HEK293T (cell line): ENCODE data around the gene USP50.

Experiments
- CTCF ChIA-PET: fragments of 350-600 bp; formaldehyde crosslinking; extraction: SDS; loops from one replicate; lab custom pipeline; 2021; ENCODE audit warnings: antibody characterized with exemption, inconsistent platforms; lab: Yijun Ruan, JAX
- POLR2A ChIA-PET: fragments of 350-600 bp; formaldehyde crosslinking; extraction: SDS; loops from one replicate; lab custom pipeline; 2020; ENCODE audit warnings: antibody characterized with exemption, inconsistent platforms; lab: Yijun Ruan, JAX
- DNase-seq: peaks from one replicate; pipeline ENCODE4 v3.0.0; 2012; ENCODE audit warnings: mixed read lengths; ENCODE audit errors: extremely low spot score
- ARNT ChIP-seq: fragments of 450-650 bp; IDR thresholded peaks from 2 replicates; pipeline ENCODE4 v1.6.1; 2017; ENCODE audit warnings: mild to moderate bottlenecking
- BHLHE40 ChIP-seq: fragments of 450-650 bp; IDR thresholded peaks from 2 replicates; pipeline ENCODE4 v1.6.1; 2016; ENCODE audit warnings: mild to moderate bottlenecking, moderate library complexity, borderline replicate concordance
- CTBP1 ChIP-seq: fragments of 450-650 bp; IDR thresholded peaks from 2 replicates; pipeline ENCODE4 v1.6.1; 2016; ENCODE audit warnings: borderline replicate concordance
- ELF4 ChIP-seq: fragments of 450-650 bp; IDR thresholded peaks from 2 replicates; pipeline ENCODE4 v1.6.1; 2017; ENCODE audit warnings: antibody characterized with exemption
- FOXA1 ChIP-seq: fragments of 450-650 bp; IDR thresholded peaks from 2 replicates; pipeline ENCODE4 v1.6.1; 2016; ENCODE audit warnings: mild to moderate bottlenecking
- FOXK2 ChIP-seq: fragments of 450-650 bp; IDR thresholded peaks from 2 replicates; pipeline ENCODE4 v1.6.1; 2016; ENCODE audit warnings: mild to moderate bottlenecking
- FOXM1 ChIP-seq: fragments of 450-650 bp; IDR thresholded peaks from 2 replicates; pipeline ENCODE4 v1.6.1; 2017; ENCODE audit warnings: mild to moderate bottlenecking, borderline replicate concordance
- HDGF ChIP-seq: fragments of 450-650 bp; IDR thresholded peaks from 2 replicates; pipeline ENCODE4 v1.6.1; 2017; ENCODE audit warnings: antibody characterized with exemption, borderline replicate concordance
- L3MBTL2 ChIP-seq: fragments of 450-650 bp; conservative IDR thresholded peaks from 2 replicates; pipeline ENCODE4 v1.6.1; 2016; ENCODE audit warnings: mild to moderate bottlenecking
- LEF1 ChIP-seq: fragments of 450-650 bp; IDR thresholded peaks from 2 replicates; pipeline ENCODE4 v1.6.1; 2017; ENCODE audit warnings: mild to moderate bottlenecking, borderline replicate concordance
- NFRKB ChIP-seq: fragments of 450-650 bp; IDR thresholded peaks from 2 replicates; pipeline ENCODE4 v1.6.1; 2016; ENCODE audit warnings: mild to moderate bottlenecking, moderate library complexity
- SP1 ChIP-seq: fragments of 450-650 bp; IDR thresholded peaks from 2 replicates; pipeline ENCODE4 v1.6.1; 2017
- SUZ12 ChIP-seq: fragments of 450-650 bp; IDR thresholded peaks from 2 replicates; pipeline ENCODE4 v1.6.1; 2016; ENCODE audit warnings: mild to moderate bottlenecking
- TARDBP ChIP-seq: fragments of 450-650 bp; IDR thresholded peaks from 2 replicates; pipeline ENCODE4 v1.6.1; 2016
- ZNF384 ChIP-seq: fragments of 450-650 bp; IDR thresholded peaks from 2 replicates; pipeline ENCODE4 v1.6.1; 2016
- TF ChIP-seq, protein P1 (sequence below): fragments of 450-650 bp; IDR thresholded peaks from 2 replicates; pipeline ENCODE4 v1.6.1; 2016

The USP50 gene

DNA sequence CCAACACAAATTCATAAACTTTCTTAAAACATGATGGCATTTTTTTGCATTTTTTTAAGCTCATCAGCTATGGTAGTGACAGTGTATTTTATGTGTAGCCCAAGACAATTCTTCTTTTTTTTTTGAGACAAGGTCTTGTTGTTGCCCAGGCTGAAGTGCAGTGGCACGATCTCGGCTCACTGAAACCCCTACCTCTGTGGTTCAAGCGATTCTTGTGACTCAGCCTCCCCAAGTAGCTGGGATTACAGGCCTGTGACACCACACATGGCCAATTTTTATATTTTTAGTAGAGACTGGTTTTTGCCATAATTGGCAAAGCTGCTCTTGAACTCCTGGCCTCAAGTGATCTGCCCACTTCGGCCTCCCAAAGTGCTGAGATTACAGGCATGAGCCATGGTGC lies 17.3 kb upstream of the USP50 start:
- ChIA-PET CTCF (interaction anchor here (0.6 kb wide), 1 partner anchor 371 kb away, joined by 3 read pairs; no protein-coding TSS in a partner anchor), POLR2A (no interaction called here)
- DNase-seq: no peak
- TF ChIP-seq NFRKB (no peak), ELF4 (no peak), L3MBTL2 (no peak), FOXM1 (no peak), TARDBP (no peak), FOXA1 (no peak), LEF1 (no peak), ZNF384 (no peak)

DNA sequence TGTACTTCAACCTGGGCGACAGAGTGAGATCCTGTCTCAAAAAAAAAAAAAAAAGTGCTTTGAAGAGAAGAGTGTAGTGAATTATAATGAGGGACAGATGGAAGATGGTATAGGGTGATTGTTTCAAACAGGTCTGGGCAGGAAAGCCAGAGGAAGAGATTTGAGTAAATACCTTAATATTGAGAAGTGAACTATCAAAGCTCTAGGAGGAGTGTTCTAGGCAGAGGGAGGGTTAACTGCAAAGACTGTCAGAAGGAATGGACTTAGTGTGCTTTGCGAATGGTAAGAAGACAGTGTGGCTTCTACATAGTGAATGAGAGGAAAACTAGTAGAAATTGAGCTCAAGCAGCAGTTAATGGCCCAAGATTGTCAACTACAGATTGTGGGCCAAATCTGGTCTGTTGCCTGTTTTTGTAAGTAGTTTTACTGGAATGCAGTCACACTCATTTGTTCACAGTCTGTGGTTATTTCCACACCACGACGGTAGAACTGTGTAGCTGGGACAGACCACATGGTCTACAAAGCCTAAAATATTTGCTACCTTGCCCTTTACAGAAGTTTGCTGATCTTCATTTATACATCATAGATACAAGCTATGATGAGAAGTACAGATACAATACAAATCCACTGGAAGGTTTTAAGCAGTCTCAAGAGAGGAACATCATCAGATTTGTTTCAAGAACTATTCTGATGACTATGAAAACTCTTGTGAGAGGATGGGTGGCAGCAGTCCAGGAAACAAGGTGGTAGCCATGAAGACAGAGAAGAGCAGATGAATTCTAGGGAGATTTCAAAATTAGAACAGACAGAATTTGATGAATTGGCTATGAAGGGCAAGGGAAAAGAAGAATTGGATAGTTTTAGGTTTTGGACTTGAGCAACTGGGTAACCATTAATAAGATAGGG lies 16.5 kb upstream of the USP50 start:
- TF ChIP-seq SP1 (no peak), HDGF (no peak), FOXA1 (no peak), LEF1 (no peak), ELF4 (no peak), SUZ12 (no peak), FOXM1 (no peak), ARNT (no peak), FOXK2 (no peak), CTBP1 (no peak), NFRKB (no peak), ZNF384 (no peak), L3MBTL2 (no peak), BHLHE40 (no peak), TARDBP (no peak)
- TF ChIP-seq, protein P1, sequence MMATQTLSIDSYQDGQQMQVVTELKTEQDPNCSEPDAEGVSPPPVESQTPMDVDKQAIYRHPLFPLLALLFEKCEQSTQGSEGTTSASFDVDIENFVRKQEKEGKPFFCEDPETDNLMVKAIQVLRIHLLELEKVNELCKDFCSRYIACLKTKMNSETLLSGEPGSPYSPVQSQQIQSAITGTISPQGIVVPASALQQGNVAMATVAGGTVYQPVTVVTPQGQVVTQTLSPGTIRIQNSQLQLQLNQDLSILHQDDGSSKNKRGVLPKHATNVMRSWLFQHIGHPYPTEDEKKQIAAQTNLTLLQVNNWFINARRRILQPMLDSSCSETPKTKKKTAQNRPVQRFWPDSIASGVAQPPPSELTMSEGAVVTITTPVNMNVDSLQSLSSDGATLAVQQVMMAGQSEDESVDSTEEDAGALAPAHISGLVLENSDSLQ: no peak
- POLR2A ChIA-PET: no interaction called here
- DNase-seq: no peak
- CTCF ChIA-PET: interaction anchor here (0.6 kb wide), 1 partner anchor 370 kb away, joined by 3 read pairs; no protein-coding TSS in a partner anchor

DNA sequence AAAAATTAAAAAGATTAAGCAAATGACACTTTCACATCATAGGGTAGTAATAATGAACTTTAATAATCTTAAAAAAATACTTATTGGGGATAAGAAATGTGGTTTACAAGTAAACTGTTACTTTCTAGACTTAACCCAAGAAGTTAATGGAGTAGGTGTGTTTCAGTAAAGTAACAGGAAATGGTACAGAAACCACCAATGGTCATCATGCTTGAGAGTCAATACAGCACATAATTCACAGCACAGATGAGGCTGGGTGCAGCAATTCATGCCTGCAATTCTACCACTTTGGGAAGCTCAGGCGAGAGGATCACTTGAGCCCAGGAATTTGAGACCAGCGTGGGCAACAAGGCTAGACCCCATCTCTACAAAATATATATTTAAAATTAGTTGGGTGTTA lies 11.5 kb upstream of the USP50 start:
- TF ChIP-seq TARDBP (no peak), CTBP1 (no peak), ZNF384 (no peak), L3MBTL2 (no peak), FOXA1 (no peak), ARNT (no peak), SUZ12 (no peak), LEF1 (no peak), NFRKB (no peak), FOXK2 (no peak), BHLHE40 (no peak), SP1 (no peak), HDGF (no peak), FOXM1 (no peak)
- ChIA-PET CTCF (no interaction called here), POLR2A (no interaction called here)
- no peak for DNase-seq

DNA sequence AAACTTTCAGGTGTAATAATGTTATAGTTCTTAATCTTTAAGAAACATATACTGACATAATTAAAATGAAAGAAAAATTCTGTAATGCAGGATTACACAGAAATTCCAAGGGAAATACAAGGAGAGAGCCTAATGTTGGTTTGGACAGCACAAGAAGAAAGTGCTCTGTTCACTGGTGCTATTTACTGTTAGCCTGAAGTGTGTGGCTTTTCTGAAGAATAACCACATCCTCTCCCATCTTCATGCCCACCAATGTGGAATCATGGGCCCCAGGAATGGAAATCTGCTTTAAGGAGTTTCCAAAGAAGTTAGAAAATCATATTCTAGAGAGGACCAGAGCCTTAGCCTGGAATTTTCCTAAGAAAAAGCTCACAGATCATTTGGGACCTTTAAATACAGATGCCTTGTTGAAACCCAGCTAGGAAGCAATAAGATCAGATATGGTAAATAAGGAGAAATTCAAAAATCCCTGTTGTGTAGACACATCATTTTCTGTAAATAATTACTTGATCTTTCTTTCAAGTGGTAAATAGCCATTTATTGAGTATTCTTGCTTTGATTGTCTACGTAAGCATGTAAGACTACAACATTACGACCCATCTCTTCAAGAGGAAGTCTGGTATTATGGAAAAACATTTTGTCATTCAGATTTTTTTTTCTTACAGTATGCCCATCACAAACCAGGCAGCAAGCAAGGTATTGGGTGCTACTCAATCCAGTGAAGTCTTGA lies 10.3 kb upstream of the USP50 start:
- ChIA-PET CTCF (no interaction called here), POLR2A (no interaction called here)

DNA sequence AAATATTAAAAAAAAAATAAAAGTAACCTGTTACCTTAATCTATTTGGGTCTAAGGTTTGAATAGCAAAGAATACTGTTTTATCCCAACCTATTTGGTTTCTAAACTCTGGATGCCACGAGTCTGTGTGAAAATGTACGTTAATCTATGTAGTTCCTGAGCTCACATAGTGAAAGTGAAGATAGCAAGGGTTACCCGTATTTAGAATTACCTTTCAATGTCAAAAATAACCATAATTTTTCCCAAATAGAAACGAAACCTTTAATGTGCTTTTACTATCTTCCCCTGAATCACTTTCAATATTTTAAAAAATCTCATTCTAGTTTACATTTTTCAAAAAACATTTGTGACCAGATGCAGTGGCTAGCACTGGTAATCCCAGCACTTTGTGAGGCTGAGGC lies 5.8 kb upstream of the USP50 start:
- CTCF ChIA-PET: interaction anchor here (0.7 kb wide), 1 partner anchor 51 kb away, joined by 3 read pairs; no protein-coding TSS in a partner anchor
- POLR2A ChIA-PET: no interaction called here
- DNase-seq: no peak
- no peak for TF ChIP-seq ELF4
- TF ChIP-seq FOXM1: no peak
- TF ChIP-seq FOXA1: no peak
- TF ChIP-seq L3MBTL2: no peak
- TF ChIP-seq BHLHE40: no peak
- TF ChIP-seq LEF1: no peak
- TF ChIP-seq FOXK2: no peak
- TF ChIP-seq SP1: no peak
- no peak for TF ChIP-seq HDGF
- TF ChIP-seq NFRKB: no peak
- TF ChIP-seq ZNF384: no peak
- TF ChIP-seq, protein P1: no peak
- TF ChIP-seq SUZ12: no peak

More for the DNA sequence above, 10.3 kb upstream of the USP50 start:
- TF ChIP-seq SUZ12 (no peak), ZNF384 (no peak), BHLHE40 (no peak), SP1 (no peak), FOXK2 (no peak)
- TF ChIP-seq, protein P1: no peak
- DNase-seq: no peak
